PC-3 (cell line): ENCODE results near the gene CCDC171.

ENCODE experiments used
- CTCF ChIP-seq: fragments of 300-600 bp; sonication (generic); conservative IDR thresholded peaks from 2 replicates; pipeline ENCODE4 v1.5.1; 2017; ENCODE audit warnings: antibody characterized with exemption, low read depth, mild to moderate bottlenecking, low read length
- EZH2phosphoT487 ChIP-seq: fragments of 300-600 bp; sonication (generic); IDR thresholded peaks from 2 replicates; pipeline ENCODE4 v1.6.1; 2018; ENCODE audit warnings: mild to moderate bottlenecking, antibody characterized with exemption, low read length, borderline replicate concordance

- TF ChIP-seq CTCF (no peak), EZH2phosphoT487 (no peak)
Measured at GRCh38 chr9:15693701-15694100, 140.9 kb downstream of the CCDC171 start.
